ENCODE measurements around the gene ATP2C1. TPM values are rescaled to one million over a fixed set of nuclear protein-coding genes. Genes with fewer than 3 reads are reported as not detected.

Gene ATP2C1
- total and polyA plus RNA-seq, 4 donors, result 41.4 to 126 (median 74.2) TPM

- peak in 1 of 3 donors; percentile 18 for DNase-seq
- WGBS, 2 donors, result 17 to 39% methylated on average over 1 of the region's 1 CpG
- Histone ChIP-seq H3K4me1 (ENCODE audit: control insufficient read depth in 5 of 5, insufficient read depth in 5 of 5, low read length in 5 of 5) (peaks cover 0 to 27% (median 8%) of the 10 kb centered on the region in 5 donors), H3K27me3 (ENCODE audit: control insufficient read depth in 3 of 3, insufficient read depth in 3 of 3, low read length in 2 of 3) (peaks cover 0 to 4% (median 0%) of the 10 kb centered on the region in 3 donors), H3K27ac (ENCODE audit: low read depth in 1 of 2, low read length in 1 of 2) (peak overlapping the region in 1 of 2 donors; percentile 5), H3K9ac (ENCODE audit: insufficient read depth in 1 of 2, low read length in 2 of 2) (no peak overlapping the region), H3K9me3 (ENCODE audit: control insufficient read depth in 4 of 4, insufficient read depth in 3 of 4, low read length in 3 of 4) (no peaks in the 10 kb centered on the region), H3K4me3 (no peak overlapping the region), H3K36me3 (ENCODE audit: control insufficient read depth in 4 of 4, insufficient read depth in 4 of 4, low read length in 4 of 4) (no peaks in the 10 kb centered on the region)
- TF ChIP-seq, protein P1, sequence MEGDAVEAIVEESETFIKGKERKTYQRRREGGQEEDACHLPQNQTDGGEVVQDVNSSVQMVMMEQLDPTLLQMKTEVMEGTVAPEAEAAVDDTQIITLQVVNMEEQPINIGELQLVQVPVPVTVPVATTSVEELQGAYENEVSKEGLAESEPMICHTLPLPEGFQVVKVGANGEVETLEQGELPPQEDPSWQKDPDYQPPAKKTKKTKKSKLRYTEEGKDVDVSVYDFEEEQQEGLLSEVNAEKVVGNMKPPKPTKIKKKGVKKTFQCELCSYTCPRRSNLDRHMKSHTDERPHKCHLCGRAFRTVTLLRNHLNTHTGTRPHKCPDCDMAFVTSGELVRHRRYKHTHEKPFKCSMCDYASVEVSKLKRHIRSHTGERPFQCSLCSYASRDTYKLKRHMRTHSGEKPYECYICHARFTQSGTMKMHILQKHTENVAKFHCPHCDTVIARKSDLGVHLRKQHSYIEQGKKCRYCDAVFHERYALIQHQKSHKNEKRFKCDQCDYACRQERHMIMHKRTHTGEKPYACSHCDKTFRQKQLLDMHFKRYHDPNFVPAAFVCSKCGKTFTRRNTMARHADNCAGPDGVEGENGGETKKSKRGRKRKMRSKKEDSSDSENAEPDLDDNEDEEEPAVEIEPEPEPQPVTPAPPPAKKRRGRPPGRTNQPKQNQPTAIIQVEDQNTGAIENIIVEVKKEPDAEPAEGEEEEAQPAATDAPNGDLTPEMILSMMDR (IDR thresholded peaks at IDR 0.05; ENCODE audit: control extremely low read depth, extremely low read depth), result no peak
- no peak for ATAC-seq (ENCODE audit: insufficient read depth, low FRiP score)
Observed at GRCh38 chr3:130849091-130849552, 44.8 kb upstream of the ATP2C1 start.

GRCh38 chr3:130850044-130850797 lies 43.7 kb upstream of the ATP2C1 start:
- peaks cover 0 to 4% (median 0%) of the 10 kb centered on the region in 3 donors for H3K27me3 ChIP-seq (ENCODE audit: control insufficient read depth in 3 of 3, insufficient read depth in 3 of 3, low read length in 2 of 3)
- peak overlapping the region in 1 of 2 donors; percentile 43 for H3K9ac ChIP-seq (ENCODE audit: insufficient read depth in 1 of 2, low read length in 2 of 2)
- TF ChIP-seq, protein P1 (IDR thresholded peaks at IDR 0.05; ENCODE audit: control extremely low read depth, extremely low read depth), result no peak
- ATAC-seq (ENCODE audit: insufficient read depth, low FRiP score) (peak; percentile 71), DNase-seq (peak; percentile 51 to 84 (median 78))
- H3K4me1 ChIP-seq (ENCODE audit: control insufficient read depth in 5 of 5, insufficient read depth in 5 of 5, low read length in 5 of 5), result peaks cover 0 to 27% (median 8%) of the 10 kb centered on the region in 5 donors
- no peaks in the 10 kb centered on the region for H3K9me3 ChIP-seq (ENCODE audit: control insufficient read depth in 4 of 4, insufficient read depth in 3 of 4, low read length in 3 of 4)
- H3K36me3 ChIP-seq (ENCODE audit: control insufficient read depth in 4 of 4, insufficient read depth in 4 of 4, low read length in 4 of 4), result no peaks in the 10 kb centered on the region
- WGBS, 2 donors, result 8% methylated on average over 8 of the region's 8 CpGs
- H3K4me3 ChIP-seq, result no peak overlapping the region
- H3K27ac ChIP-seq (ENCODE audit: low read depth in 1 of 2, low read length in 1 of 2), result peak overlapping the region; percentile 4 to 20

DNA sequence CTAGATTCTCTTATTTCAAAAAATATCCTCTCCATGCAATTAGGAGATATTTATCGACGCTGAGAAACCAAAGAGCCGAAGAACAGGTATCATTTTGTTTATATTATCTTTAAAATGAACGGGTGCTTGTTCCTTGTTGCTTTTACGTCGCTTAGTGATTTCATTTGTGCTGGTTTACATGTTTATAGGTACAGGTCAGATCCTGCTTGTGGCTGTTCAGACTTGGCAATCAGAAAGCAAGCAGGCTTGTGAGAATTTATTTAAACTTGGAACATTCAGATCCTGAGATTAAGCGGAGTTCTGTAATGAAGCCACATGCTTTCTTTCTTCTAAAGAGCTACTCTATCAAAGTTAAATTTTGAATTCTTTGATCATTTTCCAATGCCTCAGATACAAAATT lies 43.0 kb upstream of the ATP2C1 start:
- Histone ChIP-seq H3K27me3 (ENCODE audit: control insufficient read depth in 3 of 3, insufficient read depth in 3 of 3, low read length in 2 of 3) (peaks cover 0 to 4% (median 0%) of the 10 kb centered on the region in 3 donors), H3K4me3 (no peak overlapping the region), H3K27ac (ENCODE audit: low read depth in 1 of 2, low read length in 1 of 2) (peak overlapping the region in 1 of 2 donors; percentile 4), H3K4me1 (ENCODE audit: control insufficient read depth in 5 of 5, insufficient read depth in 5 of 5, low read length in 5 of 5) (peaks cover 0 to 30% (median 8%) of the 10 kb centered on the region in 5 donors), H3K9ac (ENCODE audit: insufficient read depth in 1 of 2, low read length in 2 of 2) (no peak overlapping the region), H3K9me3 (ENCODE audit: control insufficient read depth in 4 of 4, insufficient read depth in 3 of 4, low read length in 3 of 4) (no peaks in the 10 kb centered on the region), H3K36me3 (ENCODE audit: control insufficient read depth in 4 of 4, insufficient read depth in 4 of 4, low read length in 4 of 4) (no peaks in the 10 kb centered on the region)
- DNase-seq (peak in 2 of 3 donors; percentile 10 to 29), ATAC-seq (ENCODE audit: insufficient read depth, low FRiP score) (no peak)
- TF ChIP-seq, protein P1 (IDR thresholded peaks at IDR 0.05; ENCODE audit: control extremely low read depth, extremely low read depth), result no peak
- WGBS, 2 donors, result 18 to 39% methylated on average over 7 of the region's 7 CpGs

Data from lung (tissue), 12 donors.